Measurements from ENCODE around the gene CFAP97D2.
A peak's percentile ranks its signal among the peaks of the same experiment; 100 is the strongest.
"Not testable (repeated sequence)": the region's sequence is repeated elsewhere in the genome, so short reads cannot be mapped to it uniquely, and the experiment has no call there.

CFAP97D2 gene

GRCh38 chr13:114143806-114144605 lies 35.1 kb upstream of the CFAP97D2 start:
- peak; percentile 83 for DNase-seq (ENCODE audit: low spot score)

GRCh38 chr13:114144606-114145244 lies 34.3 kb upstream of the CFAP97D2 start:
- no peak for DNase-seq (ENCODE audit: low spot score)

- DNase-seq (ENCODE audit: low spot score): peak; percentile 25
Observed at GRCh38 chr13:114145256-114145655, 33.8 kb upstream of the CFAP97D2 start.

GRCh38 chr13:114145722-114146121 lies 33.3 kb upstream of the CFAP97D2 start:
- DNase-seq (ENCODE audit: low spot score): no peak

- DNase-seq (ENCODE audit: low spot score): no peak
Observed at GRCh38 chr13:114146173-114146572, 32.9 kb upstream of the CFAP97D2 start.

GRCh38 chr13:114146629-114147028 lies 32.4 kb upstream of the CFAP97D2 start:
- no peak for DNase-seq (ENCODE audit: low spot score)

DNA sequence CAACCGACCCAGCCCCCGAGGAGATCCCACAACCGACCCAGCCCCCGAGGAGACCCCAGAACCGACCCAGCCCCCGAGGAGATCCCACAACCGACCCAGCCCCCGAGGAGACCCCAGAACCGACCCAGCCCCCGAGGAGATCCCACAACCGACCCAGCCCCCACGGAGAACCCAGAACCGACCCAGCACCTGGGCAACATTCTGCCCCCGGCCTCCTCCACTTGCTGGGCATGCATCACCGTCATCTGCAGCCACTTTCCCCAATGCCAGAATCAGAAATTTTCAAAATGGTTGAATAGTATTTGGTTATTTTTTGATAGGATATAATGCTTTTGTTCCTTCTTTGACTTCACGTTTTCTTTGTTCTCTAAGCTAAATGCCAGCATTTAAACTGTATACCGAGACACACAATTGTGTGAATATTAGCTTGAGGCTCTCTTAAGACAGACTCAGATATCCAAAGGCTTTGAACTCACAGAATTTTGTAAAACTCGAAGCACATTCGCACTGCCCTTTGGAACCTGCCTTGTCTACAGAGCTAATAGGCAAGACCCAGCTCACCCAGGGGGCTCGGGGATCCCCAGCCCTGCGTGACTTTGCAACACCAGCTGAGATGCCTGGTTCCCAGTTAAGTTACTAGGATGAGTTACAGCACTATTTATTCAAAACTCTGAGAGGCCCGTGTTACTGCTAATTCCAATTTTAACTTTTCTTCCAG lies 31.1 kb upstream of the CFAP97D2 start:
- no peak for DNase-seq (ENCODE audit: low spot score)

- DNase-seq (ENCODE audit: low spot score): peak; percentile 54
Observed at GRCh38 chr13:114148521-114148855, 30.6 kb upstream of the CFAP97D2 start.

GRCh38 chr13:114148886-114149285 lies 30.2 kb upstream of the CFAP97D2 start:
- not testable (repeated sequence) for DNase-seq (ENCODE audit: low spot score)

- no peak for DNase-seq (ENCODE audit: low spot score)
Observed at GRCh38 chr13:114149774-114150740, 29.0 kb upstream of the CFAP97D2 start.

DNA sequence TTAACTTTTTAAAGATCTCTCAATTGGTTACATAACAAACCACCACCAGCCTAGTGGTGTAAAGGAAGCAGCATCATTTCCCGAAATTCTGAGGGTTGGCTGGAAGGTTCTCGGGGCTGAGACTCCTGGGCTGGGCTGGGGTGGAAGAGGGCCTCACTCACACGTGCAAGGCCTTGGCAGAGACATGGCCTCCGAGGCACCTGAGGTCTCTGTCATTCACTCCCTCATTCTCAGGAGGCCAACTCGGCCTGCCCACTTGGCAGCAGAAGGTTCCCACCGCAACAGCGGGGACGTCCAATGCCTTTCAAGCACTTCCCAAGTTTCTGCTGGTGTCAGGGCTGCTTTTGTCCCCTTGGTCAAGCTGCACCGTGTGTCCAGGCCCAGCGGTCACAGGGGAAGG lies 28.0 kb upstream of the CFAP97D2 start:
- DNase-seq (ENCODE audit: low spot score): no peak

GRCh38 chr13:114151565-114152284 lies 27.3 kb upstream of the CFAP97D2 start:
- no peak for DNase-seq (ENCODE audit: low spot score)

DNA sequence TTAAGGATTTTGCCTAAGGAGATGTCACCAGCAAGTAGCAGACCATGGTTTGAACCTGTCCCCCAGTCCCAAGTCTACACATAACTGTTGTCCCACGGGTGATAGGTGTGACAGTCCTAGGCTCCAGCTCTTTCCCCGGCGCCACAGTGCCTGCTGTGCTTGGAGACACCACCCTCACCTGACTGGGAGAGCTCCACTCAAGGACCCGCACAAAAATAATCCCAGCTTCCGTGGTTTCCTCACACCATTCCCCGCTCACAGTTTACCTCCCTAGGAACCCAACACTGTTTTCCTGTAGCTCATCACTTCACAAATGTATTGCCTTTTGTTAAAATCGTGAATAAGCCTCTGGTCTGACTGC lies 26.8 kb upstream of the CFAP97D2 start:
- no peak for DNase-seq (ENCODE audit: low spot score)

DNA sequence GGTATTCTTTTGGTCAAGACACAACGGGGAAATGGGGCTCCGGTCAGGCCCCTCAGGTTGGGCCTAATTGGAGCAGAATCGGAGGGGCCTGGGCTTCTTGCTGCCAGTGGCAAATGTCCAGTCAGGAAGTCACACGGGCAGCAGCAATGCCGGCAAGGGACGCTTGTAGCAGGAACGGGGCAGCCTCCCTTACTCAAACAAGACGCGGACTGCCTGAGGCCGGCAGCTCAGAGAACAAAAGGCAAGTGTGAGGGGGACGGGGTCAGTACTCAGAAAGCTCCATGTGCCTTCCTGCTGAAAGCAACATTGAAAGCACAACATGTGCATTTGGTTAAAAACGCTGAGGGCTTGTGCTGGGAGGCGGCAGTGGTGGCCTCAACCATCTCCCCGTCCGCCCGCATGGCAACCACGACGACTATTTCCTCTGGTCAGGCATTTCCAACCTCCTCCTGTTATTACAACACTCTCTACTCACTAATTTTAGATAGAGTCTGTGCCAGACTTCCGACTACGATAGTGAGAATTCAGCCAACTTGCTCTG lies 26.2 kb upstream of the CFAP97D2 start:
- DNase-seq (ENCODE audit: low spot score): no peak

- no peak for DNase-seq (ENCODE audit: low spot score)
Observed at GRCh38 chr13:114153485-114154080, 25.5 kb upstream of the CFAP97D2 start.

GRCh38 chr13:114154476-114154875 lies 24.6 kb upstream of the CFAP97D2 start:
- no peak for DNase-seq (ENCODE audit: low spot score)

GRCh38 chr13:114155320-114155719 lies 23.7 kb upstream of the CFAP97D2 start:
- no peak for DNase-seq (ENCODE audit: low spot score)

- DNase-seq (ENCODE audit: low spot score): no peak
Observed at GRCh38 chr13:114155926-114156883, 22.9 kb upstream of the CFAP97D2 start.

- DNase-seq (ENCODE audit: low spot score): no peak
Observed at GRCh38 chr13:114157869-114158495, 21.1 kb upstream of the CFAP97D2 start.

Measured in NAMALWA (cell line).